DLD1 (cell line): ENCODE results near the gene SPAG17.

ENCODE experiments used
- in situ Hi-C: cut with HindIII; loops from 2 replicates; pipeline ENCODE4 v1.10.0; 2017; ENCODE audit warnings: low sequenced_read_pairs

Gene SPAG17

DNA sequence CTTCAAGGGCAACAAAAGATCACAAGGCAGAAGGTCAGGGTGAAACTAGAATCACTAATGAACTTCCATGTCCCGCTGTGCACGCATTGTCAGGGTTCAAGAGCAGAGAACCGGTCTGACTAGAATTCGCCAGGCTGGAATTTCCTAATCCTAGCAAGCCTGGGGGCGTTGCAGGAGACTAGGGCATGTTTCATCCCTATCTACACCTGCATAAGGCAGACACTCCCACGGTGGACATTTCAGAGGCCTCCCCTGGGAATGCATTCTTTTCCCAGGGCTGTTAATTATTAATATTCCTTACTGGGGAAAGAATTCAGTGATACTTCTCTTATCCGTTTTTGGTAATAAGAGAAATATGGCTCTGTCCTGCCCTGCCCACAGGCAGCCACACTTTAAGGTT, 262.3 kb downstream of the SPAG17 start:
- in situ Hi-C loops: loop anchor here (25.0 kb wide), 1 partner anchor 385 kb away; no protein-coding TSS in a partner anchor

- in situ Hi-C loops: loop anchor here (25.0 kb wide), 1 partner anchor 385 kb away; no protein-coding TSS in a partner anchor
Measured at GRCh38 chr1:117921991-117922390, 263.0 kb downstream of the SPAG17 start.

GRCh38 chr1:117919376-117919775, 265.7 kb downstream of the SPAG17 start:
- in situ Hi-C loops: loop anchor here (25.0 kb wide), 1 partner anchor 382 kb away; no protein-coding TSS in a partner anchor

GRCh38 chr1:117911051-117911450, 274.0 kb downstream of the SPAG17 start:
- in situ Hi-C loops: loop anchor here (25.0 kb wide), 1 partner anchor 374 kb away; no protein-coding TSS in a partner anchor

- in situ Hi-C loops: loop anchor here (25.0 kb wide), 1 partner anchor 368 kb away; no protein-coding TSS in a partner anchor
Measured at GRCh38 chr1:117905019-117905418, 280.0 kb downstream of the SPAG17 start.

- in situ Hi-C loops: loop anchor here (25.0 kb wide), 1 partner anchor 367 kb away; no protein-coding TSS in a partner anchor
Measured at GRCh38 chr1:117904485-117904884, 280.5 kb downstream of the SPAG17 start.
